OCI-LY1 (cell line): ENCODE measurements around the gene ADARB2.

ENCODE experiments used
- CTCF ChIP-seq: fragments of 200-600 bp; sonication (generic), shearing (Covaris generic); IDR thresholded peaks from 2 replicates; pipeline ENCODE4 v1.5.1; 2017; ENCODE audit warnings: mild to moderate bottlenecking, antibody characterized with exemption, low read length, moderate library complexity, mixed read lengths
- EZH2 ChIP-seq: fragments of 200-600 bp; sonication (generic), shearing (Covaris generic); IDR thresholded peaks from 2 replicates; pipeline ENCODE4 v1.8.0; 2017; ENCODE audit warnings: borderline replicate concordance, mixed run types, mild to moderate bottlenecking, antibody characterized with exemption, low read length, moderate library complexity, mixed read lengths

GRCh38 chr10:1542941-1543340 is 194.4 kb downstream of the ADARB2 start:
- no peak for TF ChIP-seq CTCF
- no peak for TF ChIP-seq EZH2
